ENCODE measurements around the gene ARNT2.

ARNT2 gene

DNA sequence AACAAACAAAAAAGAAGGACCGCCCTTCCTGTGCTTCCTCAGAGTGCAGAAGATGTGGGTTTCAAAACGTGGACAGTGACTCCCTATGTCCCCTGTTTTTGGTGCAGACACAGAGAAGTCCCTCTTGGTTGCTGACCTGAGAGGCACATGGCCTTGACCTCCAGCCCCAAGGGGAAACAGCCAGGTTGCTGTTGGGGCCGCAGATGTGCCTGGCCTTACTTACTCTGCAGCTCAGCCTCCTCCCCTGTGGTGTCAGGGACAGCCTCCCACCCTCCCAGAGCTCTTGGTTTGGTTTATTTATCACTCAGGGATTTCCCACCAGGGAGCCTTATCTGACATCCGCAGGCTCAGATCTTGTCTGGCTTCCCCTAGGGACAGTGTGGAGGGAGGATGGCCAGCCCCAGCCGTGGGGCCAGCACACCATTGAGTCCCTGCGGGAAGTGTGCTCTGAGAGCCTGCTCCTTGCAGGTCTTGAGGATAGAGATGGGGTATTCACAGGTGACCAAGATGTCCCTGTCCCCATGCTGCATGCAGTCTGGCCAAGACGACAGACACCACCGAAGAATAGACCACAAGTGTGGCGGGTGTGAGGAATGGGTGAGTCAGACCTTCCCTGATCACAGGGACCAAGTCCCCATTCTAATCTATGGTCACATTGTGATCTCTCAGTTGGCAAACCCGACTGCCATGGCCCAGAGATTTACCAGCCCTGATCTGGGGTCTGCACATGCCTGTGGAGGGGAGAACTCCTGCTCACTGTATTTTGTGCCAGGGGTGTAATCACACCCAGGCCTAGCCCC is 156.6 kb downstream of the ARNT2 start:
- DNase-seq, result no peak

- DNase-seq, result no peak
These were observed 157.3 kb downstream of the ARNT2 start for GRCh38 chr15:80561500-80561899.

- DNase-seq, result no peak
These were observed 157.9 kb downstream of the ARNT2 start for GRCh38 chr15:80562033-80562432.

- DNase-seq, result no peak
These were observed 158.7 kb downstream of the ARNT2 start for GRCh38 chr15:80562846-80563245.

DNA sequence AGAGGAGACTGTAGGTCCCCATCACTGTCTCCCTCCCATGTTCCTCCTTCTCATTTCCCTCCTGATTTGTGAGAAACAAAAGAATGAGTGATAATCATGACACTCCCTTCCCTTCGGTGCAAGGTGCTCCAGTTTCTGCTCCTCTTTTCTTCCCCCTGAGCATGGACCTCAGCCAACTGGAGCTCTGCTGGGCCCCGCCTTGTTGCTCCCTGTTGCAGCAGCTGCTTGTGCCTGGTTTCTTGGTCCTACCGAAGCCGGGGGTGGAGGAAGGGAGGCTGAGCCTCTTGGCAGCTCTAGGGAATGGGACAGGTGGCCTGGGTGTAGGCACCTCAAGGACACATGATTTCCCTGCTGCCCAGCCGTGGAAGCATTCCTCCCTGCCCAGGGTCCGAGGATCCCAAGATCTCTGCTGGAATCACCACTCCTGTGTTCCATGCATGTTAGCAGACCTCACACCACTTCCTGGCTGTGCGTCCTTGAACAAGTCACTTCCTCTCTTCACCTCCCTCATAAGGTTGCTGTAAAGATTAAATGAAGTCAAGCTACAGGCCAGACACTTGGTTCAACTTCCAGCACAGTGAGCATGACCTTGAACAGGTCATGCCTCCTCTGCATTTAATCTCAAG is 159.3 kb downstream of the ARNT2 start:
- no peak for DNase-seq

- no peak for DNase-seq
These were observed 159.9 kb downstream of the ARNT2 start for GRCh38 chr15:80564056-80564455.

GRCh38 chr15:80565398-80565797 is 161.2 kb downstream of the ARNT2 start:
- no peak for DNase-seq

DNA sequence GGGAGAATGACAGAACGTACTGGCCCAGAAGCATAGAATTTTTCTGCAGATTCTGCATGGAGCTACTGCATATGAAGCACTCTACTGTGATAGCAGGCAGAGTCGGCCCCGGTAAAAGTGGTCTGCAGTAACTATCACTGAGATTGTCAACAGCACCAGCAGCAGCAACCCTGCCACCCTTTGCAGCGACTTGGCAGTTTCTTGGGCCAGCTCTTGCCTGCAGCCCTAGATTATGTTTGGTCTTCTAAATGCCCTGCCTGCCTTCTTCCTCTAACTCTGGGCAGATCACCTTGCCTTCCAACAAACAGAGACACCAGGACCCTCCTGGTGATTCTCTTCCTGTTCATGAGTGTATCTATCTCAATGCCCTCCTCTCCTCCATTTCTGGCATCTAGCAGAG is 161.8 kb downstream of the ARNT2 start:
- DNase-seq, result no peak

DNA sequence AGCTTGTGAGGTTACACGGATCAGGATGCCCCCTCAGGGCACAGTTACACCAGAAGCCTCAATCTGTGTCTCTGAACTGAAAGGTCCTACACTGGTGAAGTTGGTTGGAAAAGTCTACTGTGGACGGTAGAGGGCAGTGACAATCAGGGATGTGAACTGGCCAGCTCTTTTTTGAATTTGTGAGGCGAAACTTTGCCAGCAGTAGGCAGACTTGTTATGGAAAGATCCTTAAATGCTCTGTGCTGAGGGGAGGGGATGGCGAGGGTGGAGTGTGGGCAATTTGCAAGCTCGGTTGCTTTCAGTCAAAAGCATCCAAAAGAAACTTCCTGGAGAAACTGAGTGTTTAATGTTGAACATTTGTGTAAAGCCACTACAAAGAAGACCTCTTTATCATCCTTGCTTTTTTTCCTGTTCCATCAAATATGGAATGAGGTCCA is 163.6 kb downstream of the ARNT2 start:
- no peak for DNase-seq

DNA sequence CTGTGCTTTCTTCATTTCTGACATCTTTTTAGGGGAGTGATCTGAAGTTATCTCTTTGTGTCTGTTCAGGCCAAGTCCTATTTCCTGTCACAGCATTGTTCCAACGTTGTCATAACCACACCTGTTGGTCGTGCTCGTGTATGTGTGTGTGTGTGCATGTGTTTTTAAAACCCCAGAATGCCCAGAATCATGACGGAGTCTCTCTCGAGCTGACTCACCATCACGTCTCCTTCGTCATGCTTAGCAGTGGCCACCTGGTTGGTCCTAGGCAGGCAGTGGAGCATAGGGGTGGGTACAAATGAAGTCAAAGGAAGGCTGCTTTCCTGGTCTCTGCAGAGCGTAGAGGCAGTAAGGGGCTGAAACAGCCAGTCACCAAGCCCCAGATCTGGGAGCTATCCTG is 164.1 kb downstream of the ARNT2 start:
- no peak for DNase-seq

- DNase-seq, result no peak
These were observed 164.9 kb downstream of the ARNT2 start for GRCh38 chr15:80568876-80569605.

DNA sequence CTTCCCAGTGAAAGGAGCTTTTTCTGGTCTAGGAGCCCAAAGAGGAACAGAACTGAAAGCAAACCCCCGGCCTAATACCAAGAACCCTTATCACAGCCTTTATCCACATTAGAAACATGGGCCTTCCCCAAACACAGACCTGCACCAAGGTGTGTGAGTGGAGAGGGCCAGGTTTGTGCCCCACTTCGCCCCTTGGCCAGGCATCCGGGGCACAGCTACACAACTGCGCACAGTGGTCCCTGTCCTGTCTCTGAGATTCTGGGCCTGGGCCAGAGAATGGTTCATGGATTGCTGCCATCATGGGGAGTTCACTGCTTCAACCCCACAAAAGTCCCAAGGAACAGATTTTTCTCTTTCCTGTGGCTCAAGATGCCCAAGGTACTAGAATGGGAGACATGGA is 165.5 kb downstream of the ARNT2 start:
- no peak for DNase-seq

DNA sequence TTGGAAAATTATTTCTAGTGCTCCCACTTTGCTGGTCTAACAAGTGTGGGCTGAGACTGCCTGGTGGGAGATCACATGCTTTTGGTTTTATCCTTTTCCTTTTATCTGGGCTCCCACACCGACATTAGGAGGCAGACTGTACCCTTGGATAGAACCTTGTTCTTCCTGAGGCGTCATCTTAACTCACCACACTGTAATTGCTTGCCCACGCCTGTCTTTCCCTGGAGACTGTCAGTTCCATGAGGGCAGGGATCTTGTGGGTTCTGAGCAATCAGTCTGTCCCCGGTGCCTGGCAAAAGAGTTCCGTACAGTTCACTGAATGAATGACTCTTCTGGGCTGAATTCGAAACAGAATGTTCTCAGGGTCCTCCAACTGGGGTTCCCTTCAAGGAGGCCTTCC is 166.4 kb downstream of the ARNT2 start:
- no peak for DNase-seq

- no peak for DNase-seq
These were observed 168.2 kb downstream of the ARNT2 start for GRCh38 chr15:80572337-80572736.

GRCh38 chr15:80573606-80574005 is 169.4 kb downstream of the ARNT2 start:
- DNase-seq, result no peak

DNA sequence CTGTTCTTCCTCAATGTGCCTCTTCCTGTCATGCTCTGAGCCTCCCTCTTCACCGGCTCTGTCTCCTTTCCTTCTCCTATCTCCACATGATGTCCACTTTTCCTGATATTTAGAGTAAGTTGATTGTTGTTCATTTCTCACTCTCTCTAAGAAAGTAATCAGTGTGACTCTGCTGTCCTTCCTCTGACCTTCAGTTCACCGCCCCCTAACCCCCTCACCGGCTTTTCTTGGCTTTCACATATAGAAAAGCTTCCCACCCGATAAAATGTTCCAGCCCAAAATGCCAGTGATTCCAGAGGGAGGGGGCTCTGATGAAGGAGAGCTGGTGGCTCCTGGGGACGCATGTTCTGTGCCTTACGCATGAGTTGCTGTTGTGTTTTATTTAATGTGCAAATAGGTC is 170.4 kb downstream of the ARNT2 start:
- no peak for DNase-seq

- DNase-seq, result no peak
These were observed 172.4 kb downstream of the ARNT2 start for GRCh38 chr15:80576519-80577090.

DNA sequence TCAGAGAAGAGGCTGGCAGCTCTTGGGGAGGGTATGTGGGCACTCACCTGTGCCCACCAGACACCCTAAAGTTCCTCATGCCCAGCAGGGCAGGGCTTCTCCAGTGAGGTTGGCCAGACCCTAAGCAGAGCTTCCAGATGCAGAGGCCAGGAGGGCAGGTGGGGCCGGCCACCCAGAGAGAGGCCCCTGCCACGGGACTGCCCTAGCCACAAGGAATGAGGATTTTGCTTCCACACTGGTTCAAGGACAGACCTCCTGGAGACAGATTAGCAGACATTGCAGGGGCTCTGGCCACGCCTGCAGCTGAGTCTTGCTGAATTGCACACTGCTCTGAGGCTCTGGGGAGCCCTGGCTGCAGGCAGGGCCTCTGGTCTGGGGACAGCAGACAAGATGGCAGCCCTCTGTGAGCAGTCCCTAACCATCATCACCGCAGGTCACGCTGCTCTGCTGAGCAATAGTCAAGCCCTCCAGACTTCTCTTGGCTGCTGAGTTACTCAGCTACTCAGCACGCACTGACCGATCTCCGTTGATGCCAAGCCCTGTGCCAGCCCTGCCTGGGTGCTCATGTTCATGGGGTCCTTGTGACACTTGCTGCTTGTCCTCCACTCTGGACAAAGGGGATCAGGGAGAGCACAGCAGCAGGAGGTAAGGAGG is 173.5 kb downstream of the ARNT2 start:
- DNase-seq, result no peak

DNA sequence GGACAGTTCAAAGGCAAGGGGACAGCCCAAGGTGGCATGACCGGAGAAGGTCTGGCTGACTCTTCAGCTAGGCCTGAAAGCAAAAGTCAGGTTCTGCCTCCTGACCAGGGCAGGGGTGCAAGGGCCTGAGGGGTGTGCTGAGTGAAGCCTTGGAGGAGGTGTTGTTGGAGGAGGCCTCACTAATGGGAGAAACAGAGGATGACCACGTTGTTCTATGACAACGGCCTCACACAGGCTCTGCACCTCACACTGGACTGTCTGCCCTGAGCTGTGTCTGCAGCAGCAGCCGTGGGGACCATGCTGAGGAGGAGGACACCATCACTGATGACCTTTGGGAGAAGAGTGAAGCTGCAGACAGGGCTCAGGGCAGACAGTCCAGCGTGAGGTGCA is 174.0 kb downstream of the ARNT2 start:
- no peak for DNase-seq

- DNase-seq, result no peak
These were observed 174.7 kb downstream of the ARNT2 start for GRCh38 chr15:80578871-80579270.

DNA sequence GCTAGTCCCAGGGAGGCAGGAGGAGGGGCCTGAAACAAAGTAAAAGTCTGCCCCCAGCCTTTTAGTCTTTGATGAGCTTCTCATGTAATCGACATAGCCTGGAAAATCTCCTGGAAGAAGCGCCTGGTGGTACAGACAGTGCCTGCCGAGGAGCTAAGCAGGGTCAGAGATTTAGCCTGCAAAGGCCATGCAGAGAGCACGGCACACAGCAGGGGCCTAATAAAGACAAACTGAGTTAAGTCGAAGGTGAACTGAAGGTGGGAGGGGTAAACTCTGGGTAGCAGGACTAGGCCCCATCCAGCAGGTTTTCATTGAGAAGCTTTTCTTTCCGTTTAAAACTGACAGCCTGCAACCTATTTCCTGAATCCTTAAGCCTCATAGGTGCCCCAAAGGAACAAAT is 175.4 kb downstream of the ARNT2 start:
- no peak for DNase-seq

DNA sequence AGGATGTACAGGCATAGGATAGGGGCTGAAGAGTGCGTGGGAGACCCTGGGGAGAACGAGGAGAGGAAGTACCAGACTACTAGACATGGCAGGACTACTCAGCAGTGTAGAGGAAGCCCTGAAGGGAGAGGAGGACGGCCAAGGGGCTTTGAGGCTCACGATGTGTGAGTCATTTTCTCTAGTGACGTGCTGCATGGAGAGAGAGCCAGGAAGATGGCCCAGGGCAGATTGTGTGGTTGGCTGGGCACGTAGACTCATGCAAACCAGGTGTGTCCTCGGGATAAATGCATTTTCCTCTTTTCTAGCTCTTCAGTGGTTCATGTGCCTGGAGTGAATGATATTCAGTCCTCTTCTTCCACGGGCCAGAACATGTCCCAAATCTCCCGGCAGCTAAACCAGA is 175.9 kb downstream of the ARNT2 start:
- no peak for DNase-seq
